Measurements from ENCODE around the gene KLHL8.

- no peak for TF ChIP-seq TAF1 (IDR thresholded peaks at IDR 0.05; ENCODE audit: low read depth, low read length)
- no peak for TF ChIP-seq SPI1 (IDR thresholded peaks at IDR 0.05; ENCODE audit: low read depth, low read length)
- no peak for TF ChIP-seq POLR2AphosphoS5 (IDR thresholded peaks at IDR 0.05; ENCODE audit: low read depth, low read length)
- no peak for TF ChIP-seq POLR2A (IDR thresholded peaks at IDR 0.05; ENCODE audit: low read depth, low read length)
Measured at GRCh38 chr4:87243426-87244053, 23.1 kb upstream of the KLHL8 start.

All from GM12891 (cell line).